Measurements from ENCODE around the gene SNAI3. TPM values are rescaled to one million over a fixed set of nuclear protein-coding genes. Genes with fewer than 3 reads are reported as not detected.

Gene SNAI3
- total RNA-seq, 1 donor from 2014 or later, result not detected

- FAIRE-seq (no peak), DNase-seq (ENCODE audit: low read depth) (no peak)
- no peak within 1 kb of the TSS for H3K4me3 ChIP-seq (ENCODE audit: low read depth, low read length)
- no peak for TF ChIP-seq CTCF (IDR thresholded peaks at IDR 0.05; ENCODE audit: insufficient read depth, low read length, severe bottlenecking)
- peaks cover 26% of the 10 kb centered on the region for H3K27me3 ChIP-seq (ENCODE audit: control insufficient read depth, insufficient read depth, low read length)
- no peaks in the 10 kb centered on the region for H3K36me3 ChIP-seq (ENCODE audit: control insufficient read depth, insufficient read depth, low read length)
Observed at GRCh38 chr16:88638323-88639230, 47.7 kb downstream of the SNAI3 start, which contains the start of gene IL17C. IL17C (plus strand) TSS chr16:88638572; CDS start chr16:88638642, 70 bp downstream.

GRCh38 chr16:88636488-88637265 lies 49.6 kb downstream of the SNAI3 start:
- Histone ChIP-seq H3K27me3 (ENCODE audit: control insufficient read depth, insufficient read depth, low read length) (peaks cover 26% of the 10 kb centered on the region), H3K36me3 (ENCODE audit: control insufficient read depth, insufficient read depth, low read length) (peaks cover 2% of the 10 kb centered on the region), H3K4me3 (ENCODE audit: low read depth, low read length) (no peak overlapping the region)
- DNase-seq (ENCODE audit: low read depth) (no peak), FAIRE-seq (no peak)
- no peak for TF ChIP-seq CTCF (IDR thresholded peaks at IDR 0.05; ENCODE audit: insufficient read depth, low read length, severe bottlenecking)

- Histone ChIP-seq H3K36me3 (ENCODE audit: control insufficient read depth, insufficient read depth, low read length) (peaks cover 4% of the 10 kb centered on the region), H3K4me3 (ENCODE audit: low read depth, low read length) (no peak overlapping the region), H3K27me3 (ENCODE audit: control insufficient read depth, insufficient read depth, low read length) (peaks cover 25% of the 10 kb centered on the region)
- no peak for DNase-seq (ENCODE audit: low read depth)
- TF ChIP-seq CTCF (IDR thresholded peaks at IDR 0.05; ENCODE audit: insufficient read depth, low read length, severe bottlenecking), result no peak
- no peak for FAIRE-seq
Observed at GRCh38 chr16:88635671-88636319, 50.5 kb downstream of the SNAI3 start.

DNA sequence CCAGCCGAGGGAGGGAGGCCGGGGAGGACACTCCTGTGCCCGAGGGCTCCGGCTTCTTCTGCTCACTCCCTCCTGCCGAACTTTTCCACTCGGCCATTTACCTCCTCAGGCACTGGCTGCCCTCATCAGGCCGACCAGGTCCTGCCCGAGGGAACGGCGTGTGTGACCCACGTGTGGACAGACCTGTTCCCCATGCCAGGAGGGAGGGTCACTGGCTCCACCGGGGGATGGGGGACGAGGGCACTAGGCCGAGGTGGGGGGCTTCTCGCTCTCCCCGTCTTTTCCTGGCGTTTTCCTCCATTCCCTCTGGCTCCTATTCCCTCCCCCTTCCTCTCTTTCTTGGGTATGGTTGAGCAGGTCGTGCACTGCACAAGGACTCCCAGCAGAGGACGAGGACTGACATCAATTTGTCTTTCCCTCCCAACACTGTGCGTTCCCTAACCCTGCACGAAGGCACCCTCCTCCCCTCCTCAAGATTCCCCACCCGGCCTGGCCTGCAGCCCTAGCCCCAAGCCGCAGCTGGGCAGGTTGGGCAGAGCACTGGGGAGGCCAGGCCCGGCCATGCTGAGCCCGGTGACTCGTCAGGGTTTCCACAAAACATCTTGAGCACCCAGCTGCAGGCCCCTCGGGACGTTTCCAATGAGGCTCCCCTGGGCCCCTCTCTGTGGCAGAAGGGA lies 51.2 kb downstream of the SNAI3 start:
- DNase-seq (ENCODE audit: low read depth) (no peak), FAIRE-seq (no peak)
- H3K36me3 ChIP-seq (ENCODE audit: control insufficient read depth, insufficient read depth, low read length), result peaks cover 5% of the 10 kb centered on the region
- H3K4me3 ChIP-seq (ENCODE audit: low read depth, low read length), result peak overlapping the region; percentile 48
- peaks cover 19% of the 10 kb centered on the region for H3K27me3 ChIP-seq (ENCODE audit: control insufficient read depth, insufficient read depth, low read length)
- TF ChIP-seq CTCF (IDR thresholded peaks at IDR 0.05; ENCODE audit: insufficient read depth, low read length, severe bottlenecking), result no peak

Measured in bronchial epithelial cell (primary cell).